GM19238 (cell line): ENCODE results near the gene ATP12A.

ENCODE experiments used
- DNase-seq: peaks from one replicate; pipeline ENCODE4 v3.0.0; 2011; ENCODE audit warnings: low spot score; ENCODE audit not compliant: insufficient read length

ATP12A gene

DNA sequence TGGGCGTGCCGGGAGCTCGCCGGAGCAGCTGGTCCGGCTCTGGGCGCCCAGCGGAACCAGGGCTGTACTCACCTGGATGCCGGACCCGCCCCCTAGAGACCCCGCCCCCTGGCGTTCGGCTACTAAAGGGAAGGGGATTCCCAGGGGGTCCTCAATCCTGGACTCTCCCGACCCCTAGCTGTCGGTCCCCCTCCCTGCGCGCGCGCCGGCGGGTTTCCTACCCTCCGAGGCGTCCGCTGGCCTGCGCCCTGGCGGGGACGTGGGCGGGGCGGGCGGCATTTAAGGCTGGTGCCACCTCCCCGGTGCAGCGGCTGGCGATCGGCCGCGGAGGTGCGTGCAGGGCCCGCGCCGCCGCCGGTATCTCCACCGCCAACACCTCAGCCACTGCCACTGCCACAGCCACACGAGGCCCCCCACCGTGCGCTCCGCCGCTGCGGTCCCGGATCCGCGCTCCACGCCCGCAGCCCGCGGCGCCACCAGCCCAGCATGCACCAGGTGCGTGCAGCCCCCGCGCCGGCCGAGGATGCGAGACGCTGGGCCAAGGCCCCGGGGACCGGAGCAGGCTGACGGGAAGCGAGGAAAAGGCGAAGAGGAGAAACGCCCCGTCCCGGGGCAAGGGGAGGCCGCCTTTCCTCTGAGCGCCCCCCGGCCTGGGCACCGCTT lies at the start of gene ATP12A:
Gene ATP12A, plus strand, starts transcription at position 151 of the 663 bp plus-strand sequence. Its CDS starts 336 bp downstream, at position 487.
- DNase-seq = no peak

DNA sequence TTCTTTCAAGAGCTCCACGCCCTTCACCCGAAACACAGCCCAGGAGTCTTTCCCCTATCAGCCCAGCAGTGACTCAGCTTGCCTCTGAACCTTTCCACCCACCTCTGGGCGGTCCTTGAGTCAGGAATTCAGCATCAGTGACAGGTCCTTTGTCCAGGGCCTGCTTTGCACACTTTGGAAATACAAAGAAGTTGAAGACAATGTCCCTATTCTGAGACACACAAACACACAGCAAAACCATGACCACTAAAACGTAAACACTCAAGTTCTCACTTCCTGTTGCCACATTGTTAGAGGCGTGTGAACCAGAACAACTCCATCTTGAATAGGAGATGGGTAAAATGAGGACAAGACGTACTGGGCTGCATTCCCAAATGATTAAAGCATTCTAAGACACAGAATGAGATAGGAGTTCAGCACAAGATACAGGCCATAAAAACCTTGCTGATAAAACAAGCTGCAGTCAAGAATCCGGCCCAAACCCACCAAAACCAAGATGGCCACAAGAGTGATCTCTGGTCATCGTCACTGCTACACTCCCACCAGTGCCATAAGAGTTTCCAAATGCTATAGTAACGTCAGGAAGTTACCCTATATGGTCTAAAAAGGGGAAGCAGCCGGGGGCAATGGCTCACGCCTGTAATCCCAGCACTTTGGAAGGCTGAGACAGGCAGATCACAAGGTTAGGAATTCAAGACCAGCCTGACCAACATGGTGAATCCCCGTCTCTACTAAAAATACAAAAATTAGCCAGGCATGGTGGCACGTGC lies 49.2 kb upstream of the ATP12A start:
- DNase-seq = no peak

DNA sequence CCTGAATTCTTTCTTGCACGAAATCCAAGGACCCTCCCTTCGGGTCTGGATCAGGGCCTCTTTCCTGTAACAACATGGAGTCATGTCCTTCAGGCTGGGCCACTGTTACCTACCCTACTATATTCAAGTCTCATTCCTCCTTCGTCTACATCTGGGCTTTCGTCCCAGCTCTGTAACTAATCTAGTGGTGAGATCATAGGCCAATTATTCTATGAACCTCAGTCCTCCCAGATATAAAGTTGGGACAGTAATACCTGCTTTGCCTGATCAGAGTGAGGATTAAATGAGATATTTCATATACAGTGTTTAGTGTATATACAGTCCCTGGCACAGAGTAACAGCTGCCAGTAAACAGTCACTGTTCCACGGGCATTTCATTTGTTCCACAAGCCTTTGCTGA lies 48.3 kb upstream of the ATP12A start:
- no peak for DNase-seq

DNA sequence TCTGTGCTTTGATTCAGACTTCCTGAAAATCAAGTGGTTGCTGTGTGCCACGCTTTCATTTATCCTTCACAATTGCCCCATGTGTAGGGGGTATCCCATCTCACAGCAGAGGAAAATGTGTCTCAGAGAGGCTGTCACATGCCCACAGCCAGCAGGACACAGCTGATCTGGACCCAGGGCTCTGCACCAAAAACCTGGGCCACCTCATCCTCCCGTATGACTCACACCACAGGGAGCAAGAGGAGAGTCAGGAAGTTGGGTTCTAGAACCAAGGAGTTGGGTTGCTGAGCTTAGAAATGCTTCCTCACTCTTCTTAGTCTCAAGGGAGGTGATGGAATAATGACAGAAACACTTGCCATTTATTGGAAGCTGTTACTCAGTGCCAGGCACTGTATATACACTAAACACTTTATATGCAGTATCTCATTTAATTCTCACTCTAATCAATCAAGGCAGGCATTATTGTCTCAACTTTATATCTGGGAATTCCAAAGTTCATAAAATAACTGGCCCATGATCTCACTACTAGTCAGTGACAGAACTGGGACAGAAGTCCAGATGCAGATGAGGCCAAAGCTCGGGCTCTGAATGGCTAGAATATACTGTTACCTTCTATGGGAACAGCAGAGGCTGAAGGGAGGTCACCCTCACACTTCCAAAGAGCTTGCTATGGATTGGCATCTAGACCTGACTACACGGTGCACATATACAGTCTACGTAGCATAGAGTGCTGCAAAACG lies 47.7 kb upstream of the ATP12A start:
- no peak for DNase-seq

GRCh38 chr13:24636776-24637175 lies 43.4 kb upstream of the ATP12A start:
- DNase-seq = no peak

- DNase-seq = no peak
These were observed 42.1 kb upstream of the ATP12A start for GRCh38 chr13:24638096-24638495.

- no peak for DNase-seq
These were observed 39.5 kb upstream of the ATP12A start for GRCh38 chr13:24640752-24641151.

- DNase-seq = no peak
These were observed 38.0 kb upstream of the ATP12A start for GRCh38 chr13:24642219-24642618.

GRCh38 chr13:24644036-24644435 lies 36.2 kb upstream of the ATP12A start:
- no peak for DNase-seq

DNA sequence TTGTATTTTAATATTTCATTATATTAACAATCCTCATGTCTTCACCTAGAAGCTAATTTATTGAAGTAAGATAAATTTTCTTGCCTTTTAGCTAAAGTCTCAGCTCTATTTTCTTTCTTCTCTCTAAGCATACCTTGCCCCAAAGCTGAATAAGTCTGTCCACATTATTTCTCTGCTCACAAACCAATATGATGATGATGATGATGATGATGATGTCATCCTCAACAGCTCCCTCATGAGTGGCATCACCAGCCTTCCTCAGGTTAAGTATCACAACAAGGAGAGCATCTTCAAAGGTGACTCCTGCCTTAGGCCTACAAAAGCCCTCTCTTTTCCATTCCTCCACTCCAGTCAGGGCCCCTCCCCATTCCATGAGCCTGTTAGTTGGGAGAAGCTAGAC lies 31.9 kb upstream of the ATP12A start:
- no peak for DNase-seq

GRCh38 chr13:24648983-24649687 lies 31.1 kb upstream of the ATP12A start:
- no peak for DNase-seq

GRCh38 chr13:24649688-24650043 lies 30.5 kb upstream of the ATP12A start:
- no peak for DNase-seq

GRCh38 chr13:24650161-24650560 lies 30.0 kb upstream of the ATP12A start:
- DNase-seq = no peak

DNA sequence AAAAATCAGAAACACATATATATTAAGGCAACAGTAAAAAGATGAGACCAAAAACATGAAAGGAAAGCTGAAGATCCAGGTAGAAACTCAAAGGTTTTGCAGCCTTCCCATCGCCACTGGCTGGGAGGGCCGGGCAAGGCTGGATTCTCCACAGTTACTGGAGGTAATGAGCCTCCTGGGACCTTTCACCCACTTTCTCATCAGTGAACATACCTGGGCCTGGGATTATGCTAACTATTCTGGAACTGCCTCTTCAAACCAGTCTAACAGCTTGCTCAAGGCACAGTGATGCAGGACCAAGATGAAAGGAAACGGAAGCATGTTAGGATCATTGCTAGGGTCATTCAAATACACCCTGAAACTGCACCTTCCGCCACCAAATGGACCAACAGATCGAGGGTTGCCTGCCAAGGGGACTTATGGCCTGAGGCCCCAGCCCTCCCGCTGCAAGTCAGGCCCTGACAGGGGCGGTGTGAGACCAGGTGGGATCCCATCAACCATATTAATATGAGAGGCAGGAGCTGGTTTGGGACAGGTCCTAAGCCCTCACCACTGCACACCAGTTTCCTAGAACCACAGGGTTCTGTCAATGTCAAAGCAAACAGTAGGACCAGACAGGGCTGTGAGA lies 28.4 kb upstream of the ATP12A start:
- DNase-seq = no peak

DNA sequence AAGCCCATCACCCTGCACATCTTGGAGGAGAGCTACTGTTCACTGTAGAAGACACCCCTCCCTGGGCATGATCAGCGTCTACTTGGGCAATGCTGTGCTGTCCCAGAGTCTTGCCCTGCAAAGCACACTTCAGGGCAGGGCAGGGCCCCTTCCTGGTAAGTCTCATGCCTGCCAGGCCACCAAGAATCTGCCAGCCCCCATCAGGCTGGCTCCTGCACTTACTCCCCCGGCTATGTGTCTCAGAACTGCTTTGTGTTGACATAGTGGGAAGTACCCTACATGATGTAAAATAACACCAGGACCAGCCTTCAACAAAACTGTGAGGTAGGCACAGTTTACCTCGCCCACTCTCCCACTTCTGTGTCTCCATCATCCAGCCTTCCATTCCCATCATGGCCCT lies 27.8 kb upstream of the ATP12A start:
- no peak for DNase-seq

GRCh38 chr13:24654741-24655140 lies 25.5 kb upstream of the ATP12A start:
- no peak for DNase-seq

GRCh38 chr13:24659239-24659638 lies 21.0 kb upstream of the ATP12A start:
- no peak for DNase-seq

DNA sequence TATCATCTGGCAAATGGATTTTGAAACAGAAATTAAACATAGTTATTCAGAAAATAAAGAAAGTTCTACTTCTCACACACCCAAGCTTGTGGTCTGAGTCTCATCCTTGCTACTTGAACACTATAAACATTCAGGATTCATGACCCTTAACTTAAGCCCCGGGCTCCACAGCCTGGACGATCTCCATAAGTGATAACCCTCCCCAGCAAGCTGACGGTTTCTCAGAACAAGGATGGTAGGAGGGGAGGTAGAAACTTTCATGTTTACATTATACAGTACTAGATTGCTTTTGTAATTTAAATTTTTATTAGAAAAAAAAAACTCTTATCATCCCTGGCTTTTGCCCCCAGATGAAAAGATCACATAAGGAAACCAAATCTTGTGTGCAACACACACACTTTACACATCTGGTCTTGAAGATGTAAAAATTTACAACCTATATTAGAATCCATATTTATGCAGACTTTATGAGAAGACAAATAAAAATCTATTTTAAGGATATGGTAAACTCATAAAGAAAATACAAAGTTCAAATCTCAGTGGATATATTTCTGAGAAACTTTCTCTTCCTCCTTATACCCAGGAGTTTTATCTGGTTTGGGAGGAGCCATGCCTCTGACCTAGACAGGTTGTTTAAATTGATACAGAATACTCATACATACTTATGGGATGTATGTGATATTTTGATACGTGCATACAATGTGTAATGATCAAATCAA lies 20.0 kb upstream of the ATP12A start:
- DNase-seq = no peak

GRCh38 chr13:24661713-24662112 lies 18.5 kb upstream of the ATP12A start:
- DNase-seq = no peak

DNA sequence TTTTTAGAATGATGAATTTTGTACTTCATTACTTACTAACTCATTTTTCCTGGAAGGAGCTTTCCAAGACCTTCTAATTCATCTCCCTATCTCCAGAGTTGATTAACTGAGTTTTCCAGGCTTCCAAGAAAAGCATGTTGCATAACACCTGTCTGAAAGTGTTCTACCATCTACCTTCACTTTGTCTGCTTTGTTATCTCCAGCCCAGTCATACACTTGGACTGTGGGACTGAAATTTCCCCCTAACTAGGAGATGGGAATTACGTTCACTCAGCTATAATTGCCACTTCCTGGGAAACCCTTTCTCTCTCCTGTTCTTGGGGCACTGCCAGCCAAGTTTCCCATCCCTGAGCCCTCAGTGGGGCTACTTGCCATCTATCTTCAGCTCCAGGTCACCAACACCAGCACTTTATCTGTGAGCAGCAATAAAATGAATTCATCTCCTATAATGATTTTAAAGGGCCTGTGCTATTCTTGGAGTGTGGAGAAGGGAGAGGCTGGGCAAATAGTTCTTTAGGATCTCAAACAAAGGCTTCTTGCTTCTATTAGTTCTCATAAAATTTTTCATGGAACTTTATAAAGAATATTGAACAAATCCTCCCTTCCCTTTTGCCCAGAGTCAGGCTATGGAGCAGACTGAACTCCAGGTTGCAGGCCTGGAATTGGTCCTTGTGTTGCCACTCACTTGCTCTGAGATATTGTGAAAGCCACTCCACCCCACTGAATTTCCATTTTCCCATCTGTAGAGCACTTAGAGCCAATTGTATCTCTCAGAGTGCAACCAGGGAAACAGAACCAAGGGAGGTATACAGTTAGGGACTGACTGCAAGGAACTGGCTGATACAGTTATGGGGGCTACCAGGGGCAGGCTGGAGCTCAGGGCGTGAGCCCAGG lies 17.8 kb upstream of the ATP12A start:
- DNase-seq = no peak
